Measurements from ENCODE around the gene KCNH3.
"Not testable (repeated sequence)": the region's sequence is repeated elsewhere in the genome, so short reads cannot be mapped to it uniquely, and the experiment has no call there.

Gene KCNH3

GRCh38 chr12:49599961-49600360 lies 61.1 kb downstream of the KCNH3 start:
- TF ChIP-seq CTCF (IDR thresholded peaks at IDR 0.05; ENCODE audit: low read depth, low read length): no peak
- DNase-seq (ENCODE audit: extremely low read depth, low read depth): no peak

- no peak for DNase-seq (ENCODE audit: extremely low read depth, low read depth)
- no peak for TF ChIP-seq CTCF (IDR thresholded peaks at IDR 0.05; ENCODE audit: low read depth, low read length)
These were observed 64.9 kb downstream of the KCNH3 start for GRCh38 chr12:49603721-49604120.

- no peak for TF ChIP-seq CTCF (IDR thresholded peaks at IDR 0.05; ENCODE audit: low read depth, low read length)
- no peak for DNase-seq (ENCODE audit: extremely low read depth, low read depth)
These were observed 66.0 kb downstream of the KCNH3 start for GRCh38 chr12:49604856-49605255.

- not testable (repeated sequence) for DNase-seq (ENCODE audit: extremely low read depth, low read depth)
These were observed 66.7 kb downstream of the KCNH3 start, which contains the start of gene FAM186B for GRCh38 chr12:49605539-49605938. TSS of gene FAM186B (minus strand) at chr12:49605639. CDS start at chr12:49605477, 162 bp downstream.

Data from AG09319 (cell line).